HG03196 (cell line): ENCODE results near the gene APLP2.
A peak's percentile ranks its signal among the peaks of the same experiment; 100 is the strongest.

Experiments
- ATAC-seq: cut with Tn5 transposase; IDR thresholded peaks from one replicate; pipeline ENCODE4 v1.9.1; 2021; ENCODE audit not compliant: unreplicated experiment

Gene APLP2

DNA sequence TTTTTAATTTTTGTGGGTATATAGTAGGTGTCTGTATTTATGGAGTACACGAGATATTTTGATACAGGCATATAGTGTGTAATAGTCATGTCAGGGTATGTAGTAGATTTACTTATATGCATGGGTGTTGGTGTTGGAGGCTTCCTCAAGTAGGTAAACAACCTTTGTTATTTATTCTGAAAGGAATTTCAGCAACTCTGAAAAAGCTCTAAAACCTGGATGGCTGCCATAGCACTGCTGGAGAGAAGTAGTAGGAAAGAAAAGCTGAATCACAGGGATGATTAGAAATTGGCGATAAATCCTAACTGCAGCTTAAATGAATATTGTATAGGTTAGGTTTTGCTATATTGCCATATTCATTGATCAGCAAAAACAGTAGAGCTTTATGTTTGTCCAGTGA lies 45.5 kb downstream of the APLP2 start:
- no peak for ATAC-seq

- ATAC-seq, result peak; percentile 72
These were observed 48.5 kb downstream of the APLP2 start for GRCh38 chr11:130118165-130118564.

DNA sequence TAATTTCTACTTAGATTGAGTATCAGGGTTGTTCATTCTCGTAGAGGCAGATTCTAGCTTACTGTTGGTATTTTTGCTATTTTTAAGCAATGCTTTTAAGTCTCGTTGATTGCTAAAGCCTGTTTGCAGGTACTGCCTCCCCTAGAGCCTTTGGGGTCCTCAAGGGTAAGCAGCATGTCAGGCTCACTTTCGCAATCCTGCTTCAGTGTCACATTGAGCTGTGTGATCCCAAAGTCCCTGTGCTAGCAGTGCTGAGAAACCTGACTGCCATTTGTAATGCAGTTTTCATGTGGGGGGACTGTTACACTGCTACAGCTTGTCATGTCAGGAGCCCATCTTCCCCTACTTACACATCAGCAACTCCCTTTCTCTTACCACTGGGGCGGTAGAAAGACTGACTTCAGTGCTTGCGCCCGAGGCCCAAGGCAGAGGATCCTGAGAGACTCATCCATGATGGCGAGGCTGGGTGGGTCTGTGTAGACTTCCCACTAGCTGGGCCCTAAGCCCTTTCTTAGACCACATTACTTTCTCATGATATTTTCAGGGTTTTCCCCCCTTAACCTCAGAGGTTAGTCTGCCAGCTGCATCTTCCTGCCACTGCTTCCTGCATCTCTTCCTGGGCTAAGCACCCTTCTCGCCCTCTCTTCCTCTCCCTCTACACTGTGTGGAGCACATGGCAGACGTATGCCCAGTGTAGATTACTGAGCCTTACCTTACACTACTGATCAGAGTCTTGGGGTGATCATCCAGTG lies 49.1 kb downstream of the APLP2 start:
- peak; percentile 79 for ATAC-seq

- no peak for ATAC-seq
These were observed 50.4 kb downstream of the APLP2 start for GRCh38 chr11:130120045-130120444.

- no peak for ATAC-seq
These were observed 51.8 kb downstream of the APLP2 start for GRCh38 chr11:130121445-130121978.

- no peak for ATAC-seq
These were observed 52.5 kb downstream of the APLP2 start for GRCh38 chr11:130122141-130122575.

GRCh38 chr11:130123414-130124040 lies 53.8 kb downstream of the APLP2 start:
- ATAC-seq, result no peak

DNA sequence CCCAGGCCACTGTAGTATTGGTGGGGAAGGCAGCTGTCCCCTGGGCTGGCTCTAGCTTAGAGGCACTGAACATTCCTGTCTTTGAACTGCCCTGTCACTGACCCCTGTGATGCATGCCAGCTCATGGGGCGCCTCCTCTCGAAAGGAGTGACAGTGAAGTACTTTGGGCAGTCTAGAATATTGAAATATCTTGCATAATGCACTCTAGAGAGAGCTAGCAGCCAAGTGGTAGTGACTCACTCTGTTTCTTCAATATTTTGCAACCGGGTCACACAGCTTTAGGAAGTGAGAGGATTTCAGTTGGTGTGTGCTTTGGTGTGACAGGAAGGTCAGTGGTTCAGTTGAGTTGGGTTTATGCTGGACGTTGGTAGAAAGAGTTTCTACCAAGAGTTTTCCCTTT lies 54.4 kb downstream of the APLP2 start:
- ATAC-seq, result no peak

GRCh38 chr11:130125638-130126037 lies 55.9 kb downstream of the APLP2 start:
- ATAC-seq, result no peak

DNA sequence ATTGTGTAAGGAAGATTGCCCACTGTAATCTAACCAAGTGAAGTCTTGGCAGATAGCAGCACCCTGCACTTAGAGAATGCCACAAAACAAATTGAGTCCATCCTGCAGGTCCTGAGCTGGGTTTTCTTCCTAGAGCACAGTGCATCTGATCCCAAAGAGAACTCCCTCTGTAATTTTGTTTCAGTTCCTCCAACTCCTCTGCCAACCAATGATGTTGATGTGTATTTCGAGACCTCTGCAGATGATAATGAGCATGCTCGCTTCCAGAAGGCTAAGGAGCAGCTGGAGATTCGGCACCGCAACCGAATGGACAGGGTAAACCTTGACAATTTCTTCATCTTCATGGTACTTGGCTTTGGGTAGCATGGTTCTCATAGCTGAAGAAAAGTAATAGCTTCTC lies 56.8 kb downstream of the APLP2 start:
- ATAC-seq, result no peak

DNA sequence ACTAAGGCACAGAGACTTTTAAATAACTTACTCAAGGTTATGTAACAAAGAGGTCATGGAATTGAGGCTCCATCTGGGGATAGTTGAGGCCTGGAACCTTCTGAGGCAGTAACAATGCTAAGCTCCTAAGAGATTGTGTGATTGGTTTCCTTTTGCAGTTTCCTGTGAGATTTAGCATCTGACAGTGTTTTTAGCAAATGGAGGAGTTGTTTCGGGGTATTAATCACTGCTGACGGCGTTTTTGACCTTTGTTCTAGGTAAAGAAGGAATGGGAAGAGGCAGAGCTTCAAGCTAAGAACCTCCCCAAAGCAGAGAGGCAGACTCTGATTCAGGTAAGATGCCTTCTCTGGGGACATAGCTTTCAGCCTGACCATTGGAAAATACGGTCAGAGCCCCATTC lies 57.8 kb downstream of the APLP2 start:
- ATAC-seq, result no peak

GRCh38 chr11:130128626-130129025 lies 58.9 kb downstream of the APLP2 start:
- no peak for ATAC-seq

DNA sequence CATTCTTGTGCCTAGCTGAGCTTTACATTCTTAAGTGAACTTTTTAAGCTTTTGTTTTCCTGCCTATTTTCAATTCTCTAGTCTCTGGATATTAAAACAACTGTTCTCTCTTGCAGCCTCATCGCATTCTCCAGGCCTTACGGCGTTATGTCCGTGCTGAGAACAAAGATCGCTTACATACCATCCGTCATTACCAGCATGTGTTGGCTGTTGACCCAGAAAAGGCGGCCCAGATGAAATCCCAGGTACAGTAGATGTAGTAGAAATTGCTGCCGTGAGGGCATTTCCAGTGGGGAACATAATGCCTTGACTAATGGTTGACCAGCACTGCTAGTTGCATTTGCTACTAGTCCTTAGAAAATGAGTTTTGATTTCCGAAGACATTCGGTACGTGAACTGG lies 60.2 kb downstream of the APLP2 start:
- no peak for ATAC-seq

- no peak for ATAC-seq
These were observed 62.5 kb downstream of the APLP2 start for GRCh38 chr11:130131961-130132850.

GRCh38 chr11:130133716-130134115 lies 64.0 kb downstream of the APLP2 start:
- ATAC-seq, result no peak

DNA sequence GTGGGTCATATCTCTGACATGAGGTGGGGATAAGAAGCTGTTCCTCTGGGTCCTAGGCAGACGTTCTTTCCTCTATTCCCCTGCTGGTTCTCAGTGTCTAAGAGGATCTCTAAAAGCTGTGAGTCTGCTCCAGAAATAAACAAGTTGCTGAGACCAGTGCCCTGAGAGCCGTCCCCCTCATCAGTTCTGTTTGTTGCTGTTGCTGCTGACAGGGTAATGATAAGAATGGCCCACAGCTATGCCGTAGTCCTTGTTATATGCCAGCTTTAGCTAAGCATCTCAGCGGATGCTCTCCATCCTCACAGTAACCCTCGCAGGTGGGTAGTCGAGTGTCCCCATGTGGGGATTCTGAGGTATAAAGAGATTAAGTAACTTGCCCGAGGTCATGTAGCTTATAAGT lies 66.4 kb downstream of the APLP2 start:
- ATAC-seq, result no peak

DNA sequence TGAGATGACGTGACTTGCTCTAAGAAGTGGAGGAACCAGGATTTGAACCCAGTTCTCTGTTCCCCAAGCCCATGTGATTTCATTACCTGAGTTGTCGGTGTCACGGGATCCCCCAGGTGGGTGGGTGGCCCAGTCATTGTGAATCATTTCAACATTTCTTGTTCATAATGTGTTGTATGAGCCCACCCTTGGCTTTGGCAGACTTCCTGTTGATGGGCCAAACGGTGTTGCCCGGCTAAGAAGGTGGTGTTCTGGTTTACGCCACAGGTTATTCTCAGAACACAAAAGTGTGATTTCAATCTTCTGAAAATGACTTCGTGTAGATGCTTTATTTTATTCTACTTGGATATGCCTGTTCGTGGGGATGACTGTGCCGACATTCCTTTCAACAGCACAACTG lies 68.3 kb downstream of the APLP2 start:
- no peak for ATAC-seq

- no peak for ATAC-seq
These were observed 69.7 kb downstream of the APLP2 start for GRCh38 chr11:130139401-130139800.

- no peak for ATAC-seq
These were observed 72.1 kb downstream of the APLP2 start for GRCh38 chr11:130141561-130142341.

- no peak for ATAC-seq
These were observed 74.4 kb downstream of the APLP2 start for GRCh38 chr11:130144141-130144540.

- no peak for ATAC-seq
These were observed 75.2 kb downstream of the APLP2 start for GRCh38 chr11:130144861-130145281.
